HEK293T (cell line): ENCODE results near the gene CD300LF.

Experiments
- ARNT ChIP-seq: fragments of 450-650 bp; IDR thresholded peaks from 2 replicates; pipeline ENCODE4 v1.6.1; 2017; ENCODE audit warnings: mild to moderate bottlenecking
- BHLHE40 ChIP-seq: fragments of 450-650 bp; IDR thresholded peaks from 2 replicates; pipeline ENCODE4 v1.6.1; 2016; ENCODE audit warnings: mild to moderate bottlenecking, moderate library complexity, borderline replicate concordance
- CTBP1 ChIP-seq: fragments of 450-650 bp; IDR thresholded peaks from 2 replicates; pipeline ENCODE4 v1.6.1; 2016; ENCODE audit warnings: borderline replicate concordance
- ELF4 ChIP-seq: fragments of 450-650 bp; IDR thresholded peaks from 2 replicates; pipeline ENCODE4 v1.6.1; 2017; ENCODE audit warnings: antibody characterized with exemption
- FOXA1 ChIP-seq: fragments of 450-650 bp; IDR thresholded peaks from 2 replicates; pipeline ENCODE4 v1.6.1; 2016; ENCODE audit warnings: mild to moderate bottlenecking
- FOXK2 ChIP-seq: fragments of 450-650 bp; IDR thresholded peaks from 2 replicates; pipeline ENCODE4 v1.6.1; 2016; ENCODE audit warnings: mild to moderate bottlenecking
- FOXM1 ChIP-seq: fragments of 450-650 bp; IDR thresholded peaks from 2 replicates; pipeline ENCODE4 v1.6.1; 2017; ENCODE audit warnings: mild to moderate bottlenecking, borderline replicate concordance
- L3MBTL2 ChIP-seq: fragments of 450-650 bp; conservative IDR thresholded peaks from 2 replicates; pipeline ENCODE4 v1.6.1; 2016; ENCODE audit warnings: mild to moderate bottlenecking
- LEF1 ChIP-seq: fragments of 450-650 bp; IDR thresholded peaks from 2 replicates; pipeline ENCODE4 v1.6.1; 2017; ENCODE audit warnings: mild to moderate bottlenecking, borderline replicate concordance
- NFRKB ChIP-seq: fragments of 450-650 bp; IDR thresholded peaks from 2 replicates; pipeline ENCODE4 v1.6.1; 2016; ENCODE audit warnings: mild to moderate bottlenecking, moderate library complexity
- SP1 ChIP-seq: fragments of 450-650 bp; IDR thresholded peaks from 2 replicates; pipeline ENCODE4 v1.6.1; 2017
- TARDBP ChIP-seq: fragments of 450-650 bp; IDR thresholded peaks from 2 replicates; pipeline ENCODE4 v1.6.1; 2016
- ZNF384 ChIP-seq: fragments of 450-650 bp; IDR thresholded peaks from 2 replicates; pipeline ENCODE4 v1.6.1; 2016
- TF ChIP-seq, protein P1 (sequence below): fragments of 450-650 bp; IDR thresholded peaks from 2 replicates; pipeline ENCODE4 v1.6.1; 2016

- no peak for TF ChIP-seq SP1
- TF ChIP-seq ELF4, result no peak
- TF ChIP-seq FOXA1, result no peak
- no peak for TF ChIP-seq L3MBTL2
- no peak for TF ChIP-seq NFRKB
- no peak for TF ChIP-seq FOXM1
- no peak for TF ChIP-seq FOXK2
- TF ChIP-seq LEF1, result no peak
- TF ChIP-seq, protein P1, sequence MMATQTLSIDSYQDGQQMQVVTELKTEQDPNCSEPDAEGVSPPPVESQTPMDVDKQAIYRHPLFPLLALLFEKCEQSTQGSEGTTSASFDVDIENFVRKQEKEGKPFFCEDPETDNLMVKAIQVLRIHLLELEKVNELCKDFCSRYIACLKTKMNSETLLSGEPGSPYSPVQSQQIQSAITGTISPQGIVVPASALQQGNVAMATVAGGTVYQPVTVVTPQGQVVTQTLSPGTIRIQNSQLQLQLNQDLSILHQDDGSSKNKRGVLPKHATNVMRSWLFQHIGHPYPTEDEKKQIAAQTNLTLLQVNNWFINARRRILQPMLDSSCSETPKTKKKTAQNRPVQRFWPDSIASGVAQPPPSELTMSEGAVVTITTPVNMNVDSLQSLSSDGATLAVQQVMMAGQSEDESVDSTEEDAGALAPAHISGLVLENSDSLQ, result no peak
- TF ChIP-seq BHLHE40, result no peak
- no peak for TF ChIP-seq TARDBP
- no peak for TF ChIP-seq CTBP1
- TF ChIP-seq ARNT, result no peak
- no peak for TF ChIP-seq ZNF384
Observed at GRCh38 chr17:74698069-74698468, 14.7 kb downstream of the CD300LF start.
